MM.1S (cell line): ENCODE results near the gene HDDC3.

Experiments
- DNase-seq: peaks from one replicate; pipeline ENCODE4 v3.0.0-alpha.2; 2015
- H2AFZ ChIP-seq: fragments of 300-600 bp; sonication (generic); 2 replicates; pipeline ENCODE4 v1.6.0; 2016; ENCODE audit warnings: antibody characterized with exemption, low read length
- H3F3A ChIP-seq: fragments of 300-600 bp; sonication (generic); 2 replicates; pipeline ENCODE4 v1.6.1; 2016; ENCODE audit warnings: mild to moderate bottlenecking, antibody characterized with exemption, low read length, moderate library complexity, mixed read lengths; ENCODE audit not compliant: insufficient read depth
- H3K27ac ChIP-seq: fragments of 300-600 bp; sonication (generic); 2 replicates; pipeline ENCODE4 v1.5.1; 2016; ENCODE audit warnings: mild to moderate bottlenecking, low read length
- H3K27me3 ChIP-seq: fragments of 300-600 bp; sonication (generic); replicated peaks from 2 replicates; pipeline ENCODE4 v1.6.0; 2016; ENCODE audit warnings: low read length; ENCODE audit not compliant: insufficient read depth
- H3K36me3 ChIP-seq: fragments of 300-600 bp; sonication (generic); replicated peaks from 2 replicates; pipeline ENCODE4 v1.6.1; 2016; ENCODE audit warnings: mild to moderate bottlenecking, low read length, mixed read lengths; ENCODE audit not compliant: insufficient read depth
- H3K4me1 ChIP-seq: fragments of 300-600 bp; sonication (generic); 2 replicates; pipeline ENCODE4 v1.6.1; 2016; ENCODE audit warnings: low read length, mixed read lengths
- H3K4me2 ChIP-seq: fragments of 300-600 bp; sonication (generic); 2 replicates; pipeline ENCODE4 v1.6.0; 2016; ENCODE audit warnings: low read depth, low read length
- H3K4me3 ChIP-seq: fragments of 300-600 bp; sonication (generic); 2 replicates; pipeline ENCODE4 v1.5.1; 2016; ENCODE audit warnings: low read length, mixed read lengths
- H3K79me2 ChIP-seq: fragments of 300-600 bp; sonication (generic); 2 replicates; pipeline ENCODE4 v1.6.1; 2016; ENCODE audit warnings: mixed run types, low read length, mixed read lengths
- H3K9ac ChIP-seq: fragments of 300-600 bp; sonication (generic); 2 replicates; pipeline ENCODE4 v1.6.1; 2016; ENCODE audit warnings: low read length, mixed read lengths
- H3K9me2 ChIP-seq: fragments of 300-600 bp; sonication (generic); replicated peaks from 2 replicates; pipeline ENCODE4 v1.6.1; 2016; ENCODE audit warnings: mild to moderate bottlenecking, low read length, mixed read lengths; ENCODE audit not compliant: insufficient read depth
- H3K9me3 ChIP-seq: fragments of 300-600 bp; sonication (generic); replicated peaks from 2 replicates; pipeline ENCODE4 v1.6.1; 2016; ENCODE audit warnings: mild to moderate bottlenecking, low read length, mixed read lengths; ENCODE audit not compliant: insufficient read depth
- H4K20me1 ChIP-seq: fragments of 300-600 bp; sonication (generic); 2 replicates; pipeline ENCODE4 v1.6.1; 2016; ENCODE audit warnings: mild to moderate bottlenecking, low read length, moderate library complexity, mixed read lengths; ENCODE audit not compliant: insufficient read depth
- EZH2 ChIP-seq: fragments of 300-600 bp; sonication (generic); optimal IDR thresholded peaks from 2 replicates; pipeline ENCODE3; 2017; ENCODE audit warnings: low read depth, mild to moderate bottlenecking, antibody characterized with exemption, low read length, mixed read lengths
- EZH2phosphoT487 ChIP-seq: fragments of 300-600 bp; sonication (generic); IDR thresholded peaks from 2 replicates; pipeline ENCODE4 v1.6.1; 2018; ENCODE audit warnings: antibody characterized with exemption, low read length
- TF ChIP-seq, protein P1 (sequence below): fragments of 300-600 bp; sonication (generic); IDR thresholded peaks from 2 replicates; pipeline ENCODE4 v1.5.1; 2016; ENCODE audit warnings: antibody characterized with exemption, low read length, mixed read lengths

The HDDC3 gene

DNA sequence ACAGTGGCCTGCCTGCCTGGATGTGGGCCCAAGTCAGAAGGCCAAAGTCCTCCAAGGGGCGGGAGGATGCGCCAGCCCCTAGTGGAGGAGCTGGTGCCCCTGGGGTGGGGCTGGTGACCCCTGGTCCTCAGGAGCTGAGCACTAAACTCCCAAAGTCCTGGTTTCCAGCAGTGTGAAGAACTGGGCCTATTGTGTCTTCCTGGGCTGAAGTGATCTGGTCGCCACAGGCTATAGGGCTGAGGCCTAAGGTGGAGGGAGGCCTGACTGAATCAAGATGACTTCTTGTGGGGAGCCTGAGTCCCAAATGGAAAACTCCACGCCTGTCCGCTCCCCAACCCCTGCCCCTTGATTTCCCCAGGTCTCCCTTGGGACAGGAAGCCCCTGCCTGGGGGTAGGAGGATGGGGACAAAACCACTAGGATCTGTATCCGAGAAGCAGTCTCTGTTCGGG is 48.8 kb downstream of the HDDC3 start:
- Histone ChIP-seq H3K4me1 (no peaks in the 10 kb centered on the region), H3K27ac (no peak overlapping the region), H3K79me2 (no peaks in the 10 kb centered on the region), H3K9me3 (no peaks in the 10 kb centered on the region), H3K4me3 (no peak overlapping the region), H3F3A (no peaks in the 10 kb centered on the region; the same call in 1 of the 2 replicates), H3K27me3 (peaks cover 7% of the 10 kb centered on the region; the same call in 1 of the 2 replicates), H2AFZ (no peak overlapping the region), H3K4me2 (no peak overlapping the region), H3K36me3 (no peaks in the 10 kb centered on the region), H4K20me1 (no peaks in the 10 kb centered on the region), H3K9me2 (no peaks in the 10 kb centered on the region), H3K9ac (no peak overlapping the region)
- DNase-seq, result no peak
- TF ChIP-seq EZH2 (no peak), EZH2phosphoT487 (no peak)
- TF ChIP-seq, protein P1, sequence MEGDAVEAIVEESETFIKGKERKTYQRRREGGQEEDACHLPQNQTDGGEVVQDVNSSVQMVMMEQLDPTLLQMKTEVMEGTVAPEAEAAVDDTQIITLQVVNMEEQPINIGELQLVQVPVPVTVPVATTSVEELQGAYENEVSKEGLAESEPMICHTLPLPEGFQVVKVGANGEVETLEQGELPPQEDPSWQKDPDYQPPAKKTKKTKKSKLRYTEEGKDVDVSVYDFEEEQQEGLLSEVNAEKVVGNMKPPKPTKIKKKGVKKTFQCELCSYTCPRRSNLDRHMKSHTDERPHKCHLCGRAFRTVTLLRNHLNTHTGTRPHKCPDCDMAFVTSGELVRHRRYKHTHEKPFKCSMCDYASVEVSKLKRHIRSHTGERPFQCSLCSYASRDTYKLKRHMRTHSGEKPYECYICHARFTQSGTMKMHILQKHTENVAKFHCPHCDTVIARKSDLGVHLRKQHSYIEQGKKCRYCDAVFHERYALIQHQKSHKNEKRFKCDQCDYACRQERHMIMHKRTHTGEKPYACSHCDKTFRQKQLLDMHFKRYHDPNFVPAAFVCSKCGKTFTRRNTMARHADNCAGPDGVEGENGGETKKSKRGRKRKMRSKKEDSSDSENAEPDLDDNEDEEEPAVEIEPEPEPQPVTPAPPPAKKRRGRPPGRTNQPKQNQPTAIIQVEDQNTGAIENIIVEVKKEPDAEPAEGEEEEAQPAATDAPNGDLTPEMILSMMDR, result no peak

DNA sequence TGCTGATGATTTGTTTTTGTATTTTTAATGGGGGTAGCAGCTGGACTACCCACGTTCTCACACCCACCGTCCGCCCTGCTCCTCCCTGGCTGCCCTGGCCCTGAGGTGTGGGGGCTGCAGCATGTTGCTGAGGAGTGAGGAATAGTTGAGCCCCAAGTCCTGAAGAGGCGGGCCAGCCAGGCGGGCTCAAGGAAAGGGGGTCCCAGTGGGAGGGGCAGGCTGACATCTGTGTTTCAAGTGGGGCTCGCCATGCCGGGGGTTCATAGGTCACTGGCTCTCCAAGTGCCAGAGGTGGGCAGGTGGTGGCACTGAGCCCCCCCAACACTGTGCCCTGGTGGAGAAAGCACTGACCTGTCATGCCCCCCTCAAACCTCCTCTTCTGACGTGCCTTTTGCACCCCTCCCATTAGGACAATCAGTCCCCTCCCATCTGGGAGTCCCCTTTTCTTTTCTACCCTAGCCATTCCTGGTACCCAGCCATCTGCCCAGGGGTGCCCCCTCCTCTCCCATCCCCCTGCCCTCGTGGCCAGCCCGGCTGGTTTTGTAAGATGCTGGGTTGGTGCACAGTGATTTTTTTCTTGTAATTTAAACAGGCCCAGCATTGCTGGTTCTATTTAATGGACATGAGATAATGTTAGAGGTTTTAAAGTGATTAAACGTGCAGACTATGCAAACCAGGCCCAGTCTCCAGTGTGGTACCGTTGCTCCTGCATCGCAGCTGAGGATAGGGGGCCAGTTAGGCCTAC is 49.4 kb downstream of the HDDC3 start:
- no peak overlapping the region for H3K27ac ChIP-seq
- H3F3A ChIP-seq, result no peaks in the 10 kb centered on the region; the same call in 1 of the 2 replicates
- no peak overlapping the region for H3K4me3 ChIP-seq
- no peak for DNase-seq
- no peak overlapping the region for H3K4me2 ChIP-seq
- H3K79me2 ChIP-seq, result no peaks in the 10 kb centered on the region
- H3K36me3 ChIP-seq, result no peaks in the 10 kb centered on the region
- peaks cover 7% of the 10 kb centered on the region; the same call in 1 of the 2 replicates for H3K27me3 ChIP-seq
- no peak for TF ChIP-seq EZH2phosphoT487
- TF ChIP-seq EZH2, result no peak
- TF ChIP-seq, protein P1, result no peak
- no peaks in the 10 kb centered on the region for H3K9me3 ChIP-seq
- no peaks in the 10 kb centered on the region for H3K4me1 ChIP-seq
- no peaks in the 10 kb centered on the region for H3K9me2 ChIP-seq
- no peak overlapping the region for H2AFZ ChIP-seq
- H4K20me1 ChIP-seq, result no peaks in the 10 kb centered on the region
- H3K9ac ChIP-seq, result no peak overlapping the region

DNA sequence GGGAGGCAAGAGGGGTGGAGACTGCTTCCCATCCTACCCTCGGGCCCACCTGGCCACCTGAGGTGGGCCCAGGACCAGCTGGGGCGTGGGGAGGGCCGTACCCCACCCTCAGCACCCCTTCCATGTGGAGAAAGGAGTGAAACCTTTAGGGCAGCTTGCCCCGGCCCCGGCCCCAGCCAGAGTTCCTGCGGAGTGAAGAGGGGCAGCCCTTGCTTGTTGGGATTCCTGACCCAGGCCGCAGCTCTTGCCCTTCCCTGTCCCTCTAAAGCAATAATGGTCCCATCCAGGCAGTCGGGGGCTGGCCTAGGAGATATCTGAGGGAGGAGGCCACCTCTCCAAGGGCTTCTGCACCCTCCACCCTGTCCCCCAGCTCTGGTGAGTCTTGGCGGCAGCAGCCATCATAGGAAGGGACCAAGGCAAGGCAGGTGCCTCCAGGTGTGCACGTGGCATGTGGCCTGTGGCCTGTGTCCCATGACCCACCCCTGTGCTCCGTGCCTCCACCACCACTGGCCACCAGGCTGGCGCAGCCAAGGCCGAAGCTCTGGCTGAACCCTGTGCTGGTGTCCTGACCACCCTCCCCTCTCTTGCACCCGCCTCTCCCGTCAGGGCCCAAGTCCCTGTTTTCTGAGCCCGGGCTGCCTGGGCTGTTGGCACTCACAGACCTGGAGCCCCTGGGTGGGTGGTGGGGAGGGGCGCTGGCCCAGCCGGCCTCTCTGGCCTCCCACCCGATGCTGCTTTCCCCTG is 50.2 kb downstream of the HDDC3 start:
- Histone ChIP-seq H3K27me3 (0 out of 2 replicates have a peak, but pooled peaks cover under 1% of the 10 kb centered on the region), H4K20me1 (no peaks in the 10 kb centered on the region), H3K9ac (no peak overlapping the region), H3K9me3 (no peaks in the 10 kb centered on the region), H2AFZ (no peak overlapping the region), H3K4me2 (no peak overlapping the region), H3K27ac (no peak overlapping the region), H3F3A (no peaks in the 10 kb centered on the region; the same call in 1 of the 2 replicates), H3K79me2 (no peaks in the 10 kb centered on the region), H3K4me1 (no peaks in the 10 kb centered on the region), H3K36me3 (no peaks in the 10 kb centered on the region), H3K9me2 (no peaks in the 10 kb centered on the region), H3K4me3 (no peak overlapping the region)
- no peak for DNase-seq
- TF ChIP-seq EZH2, result no peak
- TF ChIP-seq, protein P1, result no peak
- TF ChIP-seq EZH2phosphoT487, result no peak
